GM23248 (cell line): Measurements from ENCODE around the gene PARL. TPM values are rescaled to one million over a fixed set of nuclear protein-coding genes. Genes with fewer than 3 reads are reported as not detected.

Experiments
- DNase-seq: peaks from one replicate; pipeline ENCODE4 v3.0.0-alpha.2; 2015
- H2AFZ ChIP-seq: fragments of 200-600 bp; sonication (generic); 2 replicates; pipeline ENCODE4 v1.6.1; 2016; ENCODE audit warnings: antibody characterized with exemption
- H3F3A ChIP-seq: fragments of 200-600 bp; sonication (generic); 2 replicates; pipeline ENCODE4 v1.6.1; 2016; ENCODE audit warnings: mild to moderate bottlenecking, antibody characterized with exemption, mixed run types; ENCODE audit not compliant: insufficient read depth
- H3K27ac ChIP-seq: fragments of 200-600 bp; sonication (generic); 2 replicates; pipeline ENCODE4 v1.5.1; 2016; ENCODE audit warnings: mild to moderate bottlenecking
- H3K27me3 ChIP-seq: fragments of 200-600 bp; sonication (generic); replicated peaks from 2 replicates; pipeline ENCODE4 v1.6.1; 2016; ENCODE audit warnings: mild to moderate bottlenecking; ENCODE audit not compliant: insufficient read depth
- H3K36me3 ChIP-seq: fragments of 200-600 bp; sonication (generic); 2 replicates; pipeline ENCODE4 v1.6.1; 2016; ENCODE audit warnings: low read depth, mild to moderate bottlenecking
- H3K4me1 ChIP-seq: fragments of 200-600 bp; sonication (generic); 2 replicates; pipeline ENCODE4 v1.6.1; 2016; ENCODE audit warnings: mild to moderate bottlenecking; ENCODE audit not compliant: insufficient read depth
- H3K4me2 ChIP-seq: fragments of 200-600 bp; sonication (generic); one replicate; pipeline ENCODE4 v1.6.1; 2016; ENCODE audit warnings: mild to moderate bottlenecking; ENCODE audit not compliant: unreplicated experiment
- H3K4me3 ChIP-seq: fragments of 200-600 bp; sonication (generic); 2 replicates; pipeline ENCODE4 v1.5.1; 2016; ENCODE audit warnings: mild to moderate bottlenecking
- H3K79me2 ChIP-seq: fragments of 200-600 bp; sonication (generic); 2 replicates; pipeline ENCODE4 v1.6.1; 2016; ENCODE audit warnings: mild to moderate bottlenecking; ENCODE audit not compliant: insufficient read depth
- H3K9ac ChIP-seq: fragments of 200-600 bp; sonication (generic); 2 replicates; pipeline ENCODE4 v1.6.1; 2016; ENCODE audit warnings: mild to moderate bottlenecking
- H3K9me2 ChIP-seq: fragments of 200-600 bp; sonication (generic); 2 replicates; pipeline ENCODE4 v1.6.1; 2016; ENCODE audit warnings: mixed run types, mild to moderate bottlenecking, moderate library complexity; ENCODE audit not compliant: insufficient read depth
- H3K9me3 ChIP-seq: fragments of 200-600 bp; sonication (generic); one replicate; pipeline ENCODE4 v1.6.1; 2017; ENCODE audit warnings: low read depth
- H4K20me1 ChIP-seq: fragments of 200-600 bp; sonication (generic); 2 replicates; pipeline ENCODE4 v1.6.0; 2016; ENCODE audit not compliant: insufficient read depth
- EZH2 ChIP-seq: fragments of 200-600 bp; sonication (generic); IDR thresholded peaks from 2 replicates; pipeline ENCODE4 v1.6.1; 2018; ENCODE audit warnings: antibody characterized with exemption, mild to moderate bottlenecking; ENCODE audit not compliant: insufficient read depth, poor library complexity, severe bottlenecking
- EZH2phosphoT487 ChIP-seq: fragments of 200-600 bp; sonication (generic); IDR thresholded peaks from 2 replicates; pipeline ENCODE4 v1.6.1; 2018; ENCODE audit warnings: antibody characterized with exemption, moderate library complexity, mild to moderate bottlenecking, low read depth; ENCODE audit not compliant: insufficient read depth
- WGBS, 2 experiments: methylation state at CpG; one replicate each; pipeline ENCODE4 v1.1.6; 2015 to 2017; ENCODE audit warnings: low lambda C conversion rate in 2 of 2, low coverage in 1 of 2; ENCODE audit errors: missing lambda C conversion rate in 2 of 2; 5-methylcytosine and 5-hydroxymethylcytosine counted together
- in situ Hi-C: fragments of 300-500 bp; cut with MboI; formaldehyde crosslinking; loops from 2 replicates; pipeline ENCODE4 v1.15.0; 2020
- polyA plus RNA-seq: library from polyadenylated mRNA; unstranded; fragments of >200 nt; fragmentation: Nextera tagmentation; extraction: Ambion mirVana; gene quantifications from 2 replicates; pipeline ENCODE4 v1.2.1, GENCODE V29; 2016
- total RNA-seq: library from RNA; depleted of rRNA; stranded (reverse); fragments of >200 nt; shearing (Covaris generic); gene quantifications from 2 replicates; pipeline ENCODE4 v1.2.3, GENCODE V29; 2014

The PARL gene
- total and polyA plus RNA-seq, 2 experiments from 2014 or later = 35.9 to 61.7 TPM

GRCh38 chr3:183907911-183908331, 23.2 kb upstream of the PARL start:
- in situ Hi-C loops = loop anchor here (25.0 kb wide), 1 partner anchor 629 kb away; no protein-coding TSS in a partner anchor
- H3K4me2 ChIP-seq = no peak overlapping the region
- H3F3A ChIP-seq = no peaks in the 10 kb centered on the region
- no peaks in the 10 kb centered on the region for H4K20me1 ChIP-seq
- no peak overlapping the region for H3K4me3 ChIP-seq
- H3K9me3 ChIP-seq = no peaks in the 10 kb centered on the region
- no peaks in the 10 kb centered on the region for H3K36me3 ChIP-seq
- no peak for DNase-seq
- 70 to 73% methylated on average over 14 to 16 of the region's 16 CpGs for WGBS, 2 experiments
- H3K79me2 ChIP-seq = no peaks in the 10 kb centered on the region
- H3K4me1 ChIP-seq = no peaks in the 10 kb centered on the region
- TF ChIP-seq EZH2 = no peak
- TF ChIP-seq EZH2phosphoT487 = no peak
- peaks cover 3% of the 10 kb centered on the region; the same call in 1 of the 2 replicates for H3K27me3 ChIP-seq
- H3K9me2 ChIP-seq = no peaks in the 10 kb centered on the region
- no peak overlapping the region for H2AFZ ChIP-seq
- no peak overlapping the region for H3K27ac ChIP-seq
- no peak overlapping the region for H3K9ac ChIP-seq

- no peak for TF ChIP-seq EZH2
- no peak for TF ChIP-seq EZH2phosphoT487
- H3K27ac ChIP-seq = no peak overlapping the region
- in situ Hi-C loops = loop anchor here (25.0 kb wide), 1 partner anchor 630 kb away; no protein-coding TSS in a partner anchor
- no peak overlapping the region for H2AFZ ChIP-seq
- H3K4me2 ChIP-seq = no peak overlapping the region
- H3K9me2 ChIP-seq = no peaks in the 10 kb centered on the region
- no peak overlapping the region for H3K9ac ChIP-seq
- no peaks in the 10 kb centered on the region for H3F3A ChIP-seq
- no peaks in the 10 kb centered on the region for H3K79me2 ChIP-seq
- H3K27me3 ChIP-seq = peaks cover 3% of the 10 kb centered on the region; the same call in 1 of the 2 replicates
- no peak overlapping the region for H3K4me3 ChIP-seq
- no peaks in the 10 kb centered on the region for H4K20me1 ChIP-seq
- no peak for DNase-seq
- H3K36me3 ChIP-seq = no peaks in the 10 kb centered on the region
- WGBS, 2 experiments = 38 to 42% methylated on average over 6 of the region's 6 CpGs
- H3K9me3 ChIP-seq = no peaks in the 10 kb centered on the region
- no peaks in the 10 kb centered on the region for H3K4me1 ChIP-seq
Observed at GRCh38 chr3:183907176-183907575, 22.5 kb upstream of the PARL start.

GRCh38 chr3:183906234-183906921, 21.7 kb upstream of the PARL start:
- no peaks in the 10 kb centered on the region for H3K9me3 ChIP-seq
- TF ChIP-seq EZH2 (no peak), EZH2phosphoT487 (no peak)
- no peak overlapping the region for H2AFZ ChIP-seq
- no peaks in the 10 kb centered on the region for H3K79me2 ChIP-seq
- 55 to 56% methylated on average over 13 of the region's 13 CpGs for WGBS, 2 experiments
- no peaks in the 10 kb centered on the region for H4K20me1 ChIP-seq
- DNase-seq = no peak
- H3K27ac ChIP-seq = no peak overlapping the region
- H3K9me2 ChIP-seq = no peaks in the 10 kb centered on the region
- H3K4me3 ChIP-seq = no peak overlapping the region
- no peaks in the 10 kb centered on the region for H3K4me1 ChIP-seq
- H3F3A ChIP-seq = no peaks in the 10 kb centered on the region
- H3K36me3 ChIP-seq = no peaks in the 10 kb centered on the region
- H3K27me3 ChIP-seq = no peaks in the 10 kb centered on the region; the same call in 1 of the 2 replicates
- H3K4me2 ChIP-seq = no peak overlapping the region
- no peak overlapping the region for H3K9ac ChIP-seq
- in situ Hi-C loops = loop anchor here (25.0 kb wide), 1 partner anchor 631 kb away; no protein-coding TSS in a partner anchor

GRCh38 chr3:183904833-183905780, 20.4 kb upstream of the PARL start:
- no peaks in the 10 kb centered on the region; the same call in 1 of the 2 replicates for H3K27me3 ChIP-seq
- H3K79me2 ChIP-seq = no peaks in the 10 kb centered on the region
- H4K20me1 ChIP-seq = no peaks in the 10 kb centered on the region
- in situ Hi-C loops = loop anchor here (25.0 kb wide), 1 partner anchor 632 kb away; no protein-coding TSS in a partner anchor
- TF ChIP-seq EZH2 = no peak
- TF ChIP-seq EZH2phosphoT487 = no peak
- no peaks in the 10 kb centered on the region for H3K36me3 ChIP-seq
- no peaks in the 10 kb centered on the region for H3K9me2 ChIP-seq
- H3F3A ChIP-seq = no peaks in the 10 kb centered on the region
- no peaks in the 10 kb centered on the region for H3K4me1 ChIP-seq
- peak; percentile 28 for DNase-seq
- H3K27ac ChIP-seq = no peak overlapping the region
- no peak overlapping the region for H2AFZ ChIP-seq
- H3K9me3 ChIP-seq = no peaks in the 10 kb centered on the region
- H3K9ac ChIP-seq = no peak overlapping the region
- H3K4me2 ChIP-seq = no peak overlapping the region
- H3K4me3 ChIP-seq = no peak overlapping the region
- 38 to 46% methylated on average over 12 to 14 of the region's 14 CpGs for WGBS, 2 experiments
